ENCODE measurements around the gene RFC5.
"Not testable (repeated sequence)": the region's sequence is repeated elsewhere in the genome, so short reads cannot be mapped to it uniquely, and the experiment has no call there.

The RFC5 gene

GRCh38 chr12:118015944-118016343, 559 bp upstream of the RFC5 start:
- DNase-seq, result no peak

- no peak for DNase-seq
Observed at GRCh38 chr12:118017926-118018325, 1.4 kb downstream of the RFC5 start.

GRCh38 chr12:118020036-118020435, 3.5 kb downstream of the RFC5 start:
- no peak for DNase-seq

- not testable (repeated sequence) for DNase-seq
Observed at GRCh38 chr12:118022097-118022727, 5.7 kb downstream of the RFC5 start.

GRCh38 chr12:118022728-118023109, 6.2 kb downstream of the RFC5 start:
- DNase-seq, result no peak

GRCh38 chr12:118023301-118023860, 6.9 kb downstream of the RFC5 start:
- no peak for DNase-seq

GRCh38 chr12:118025168-118025567, 8.7 kb downstream of the RFC5 start:
- no peak for DNase-seq

- DNase-seq, result no peak
Observed at GRCh38 chr12:118029166-118029565, 12.7 kb downstream of the RFC5 start.

- DNase-seq, result no peak
Observed at GRCh38 chr12:118032188-118032587, 15.7 kb downstream of the RFC5 start.

GRCh38 chr12:118033323-118033722, 16.8 kb downstream of the RFC5 start:
- no peak for DNase-seq

GRCh38 chr12:118033902-118034301, 17.4 kb downstream of the RFC5 start:
- no peak for DNase-seq

- peak; percentile 19 for DNase-seq
Observed at GRCh38 chr12:118034429-118035189, 18.1 kb downstream of the RFC5 start.

- DNase-seq, result no peak
Observed at GRCh38 chr12:118035190-118036041, 18.9 kb downstream of the RFC5 start.

GRCh38 chr12:118036672-118037411, 20.3 kb downstream of the RFC5 start:
- DNase-seq, result no peak

- no peak for DNase-seq
Observed at GRCh38 chr12:118038137-118038536, 21.6 kb downstream of the RFC5 start.

- DNase-seq, result no peak
Observed at GRCh38 chr12:118042091-118042490, 25.6 kb downstream of the RFC5 start.

GRCh38 chr12:118044075-118044474, 27.6 kb downstream of the RFC5 start:
- DNase-seq, result no peak

GRCh38 chr12:118044577-118044976, 28.1 kb downstream of the RFC5 start:
- no peak for DNase-seq

GRCh38 chr12:118046430-118046829, 29.9 kb downstream of the RFC5 start:
- DNase-seq, result no peak

GRCh38 chr12:118050972-118051910, 34.7 kb downstream of the RFC5 start:
- no peak for DNase-seq

- DNase-seq, result no peak
Observed at GRCh38 chr12:118052324-118053070, 36.0 kb downstream of the RFC5 start.
